GM12874 (cell line): ENCODE results near the gene OSCP1.
A peak's percentile ranks its signal among the peaks of the same experiment; 100 is the strongest.

Source experiments
- TF ChIP-seq, protein P1 (sequence below): IDR thresholded peaks from 2 replicates; pipeline ENCODE4 v1.5.1; 2011; ENCODE audit warnings: low read depth, mild to moderate bottlenecking, control low read depth, low read length, moderate library complexity; ENCODE audit not compliant: insufficient read depth

Gene OSCP1

DNA sequence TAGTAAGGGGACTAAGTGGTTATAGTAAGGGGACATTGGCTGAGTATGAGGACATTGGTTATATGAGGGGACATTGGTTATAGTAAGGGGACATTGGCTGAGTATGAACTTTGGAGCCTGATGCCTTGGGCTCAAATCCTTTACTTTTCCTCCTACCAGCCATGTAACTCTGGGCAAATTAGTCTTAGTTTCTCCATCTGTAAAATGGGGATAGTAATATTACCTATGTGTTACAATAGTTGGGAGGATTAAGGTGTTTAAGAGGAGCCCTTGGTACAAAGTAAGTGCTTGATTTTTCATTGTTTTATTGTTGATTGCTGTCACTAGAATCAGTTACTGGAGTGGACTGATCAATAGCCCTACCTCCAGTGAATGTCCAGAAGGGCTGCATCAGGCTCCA lies 2.8 kb downstream of the OSCP1 start:
- TF ChIP-seq, protein P1, sequence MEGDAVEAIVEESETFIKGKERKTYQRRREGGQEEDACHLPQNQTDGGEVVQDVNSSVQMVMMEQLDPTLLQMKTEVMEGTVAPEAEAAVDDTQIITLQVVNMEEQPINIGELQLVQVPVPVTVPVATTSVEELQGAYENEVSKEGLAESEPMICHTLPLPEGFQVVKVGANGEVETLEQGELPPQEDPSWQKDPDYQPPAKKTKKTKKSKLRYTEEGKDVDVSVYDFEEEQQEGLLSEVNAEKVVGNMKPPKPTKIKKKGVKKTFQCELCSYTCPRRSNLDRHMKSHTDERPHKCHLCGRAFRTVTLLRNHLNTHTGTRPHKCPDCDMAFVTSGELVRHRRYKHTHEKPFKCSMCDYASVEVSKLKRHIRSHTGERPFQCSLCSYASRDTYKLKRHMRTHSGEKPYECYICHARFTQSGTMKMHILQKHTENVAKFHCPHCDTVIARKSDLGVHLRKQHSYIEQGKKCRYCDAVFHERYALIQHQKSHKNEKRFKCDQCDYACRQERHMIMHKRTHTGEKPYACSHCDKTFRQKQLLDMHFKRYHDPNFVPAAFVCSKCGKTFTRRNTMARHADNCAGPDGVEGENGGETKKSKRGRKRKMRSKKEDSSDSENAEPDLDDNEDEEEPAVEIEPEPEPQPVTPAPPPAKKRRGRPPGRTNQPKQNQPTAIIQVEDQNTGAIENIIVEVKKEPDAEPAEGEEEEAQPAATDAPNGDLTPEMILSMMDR = no peak

DNA sequence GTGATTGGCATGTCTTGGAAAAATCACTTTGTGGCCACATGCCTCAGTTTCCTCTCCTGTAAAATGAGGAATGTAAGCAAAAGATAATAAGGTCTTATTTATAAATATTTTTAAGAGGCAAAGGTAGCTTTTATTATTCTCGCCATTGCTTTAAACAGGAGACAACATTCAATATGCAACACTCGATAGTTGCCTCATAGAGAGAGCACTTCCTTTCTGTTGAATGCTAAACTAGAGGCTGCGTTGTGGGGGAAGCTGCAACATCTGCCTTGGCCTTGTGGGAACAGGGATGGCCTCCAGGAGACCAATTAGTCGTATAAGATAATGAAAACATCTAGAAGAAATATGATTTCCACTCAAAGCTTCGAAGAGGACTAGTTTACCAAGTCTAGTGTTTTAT lies 3.5 kb downstream of the OSCP1 start:
- TF ChIP-seq, protein P1 = no peak

DNA sequence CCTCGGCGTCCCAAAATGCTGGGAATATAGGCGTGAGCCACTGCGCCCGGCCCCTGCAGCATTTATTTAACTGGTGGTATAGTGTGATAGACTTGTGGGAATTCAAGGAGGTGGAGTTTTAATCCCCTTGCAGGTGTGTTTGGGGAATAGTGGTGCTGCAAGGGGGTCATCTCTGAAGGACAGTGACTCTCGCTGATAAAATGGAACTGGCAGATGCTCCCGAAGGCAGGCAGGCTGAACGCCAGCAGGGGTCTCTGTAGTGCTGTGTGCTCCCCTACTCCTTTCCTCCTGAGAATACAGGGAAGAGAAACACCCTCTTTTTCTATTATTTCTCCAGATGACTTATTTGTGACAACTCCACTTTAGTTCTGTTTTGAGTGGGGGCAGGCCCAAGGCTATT lies 4.0 kb downstream of the OSCP1 start:
- TF ChIP-seq, protein P1 = peak; percentile 59

DNA sequence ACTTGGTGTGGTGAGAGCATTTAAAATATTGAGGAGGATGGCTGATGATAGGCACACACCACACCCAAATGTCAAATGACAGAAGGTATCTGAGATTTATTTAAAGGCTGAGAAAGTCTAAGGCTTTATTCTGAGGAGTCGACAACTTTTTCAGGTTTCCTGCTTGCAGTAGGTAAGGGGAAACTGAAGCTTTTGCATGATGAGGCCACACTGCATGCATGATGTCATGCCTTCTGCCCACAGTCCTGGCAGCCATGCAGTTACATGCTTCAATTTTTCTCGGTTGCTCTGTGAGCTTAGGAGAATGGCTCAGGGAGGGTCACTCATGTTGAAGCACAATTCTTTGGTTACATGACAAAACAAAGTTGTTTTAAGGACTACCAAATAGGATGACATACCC lies 7.0 kb downstream of the OSCP1 start:
- TF ChIP-seq, protein P1 = no peak

DNA sequence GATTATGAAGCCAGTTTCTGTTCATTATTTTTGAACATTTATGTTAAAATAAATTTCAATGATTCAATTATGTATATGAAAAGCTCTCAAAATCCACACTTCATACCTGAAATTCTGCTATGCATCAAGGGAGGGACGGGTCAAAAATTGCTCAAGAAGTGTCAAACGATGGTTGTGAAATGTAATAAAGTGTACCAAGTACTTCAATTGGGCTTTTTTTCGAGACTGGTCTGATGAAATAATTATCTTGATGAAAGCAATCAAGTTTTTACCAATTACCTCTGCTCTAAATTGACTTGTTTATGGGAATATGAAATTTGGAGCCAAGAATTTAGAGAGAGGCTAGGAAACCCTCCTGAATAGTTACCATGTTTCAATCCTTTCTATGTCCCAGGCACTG lies 7.9 kb downstream of the OSCP1 start:
- TF ChIP-seq, protein P1 = no peak

DNA sequence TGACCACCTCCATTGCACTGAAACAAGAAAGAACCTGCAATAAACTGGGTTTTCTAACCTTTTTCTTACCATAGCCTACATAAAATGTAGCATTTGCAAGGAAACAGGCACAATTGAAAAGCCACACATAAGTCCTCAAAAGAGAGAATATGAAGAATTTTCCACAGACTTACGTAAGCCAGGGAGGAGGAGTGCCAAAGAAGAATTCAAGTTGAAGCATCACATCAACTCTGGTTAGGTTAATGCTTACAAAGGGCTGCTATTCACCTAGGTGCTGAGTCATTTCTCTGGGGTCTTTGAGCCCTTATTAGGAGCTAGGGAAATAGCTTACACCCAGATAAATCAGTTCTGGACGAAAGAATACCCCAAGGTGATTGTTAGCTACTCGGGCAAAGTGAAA lies 9.6 kb downstream of the OSCP1 start:
- TF ChIP-seq, protein P1 = no peak

DNA sequence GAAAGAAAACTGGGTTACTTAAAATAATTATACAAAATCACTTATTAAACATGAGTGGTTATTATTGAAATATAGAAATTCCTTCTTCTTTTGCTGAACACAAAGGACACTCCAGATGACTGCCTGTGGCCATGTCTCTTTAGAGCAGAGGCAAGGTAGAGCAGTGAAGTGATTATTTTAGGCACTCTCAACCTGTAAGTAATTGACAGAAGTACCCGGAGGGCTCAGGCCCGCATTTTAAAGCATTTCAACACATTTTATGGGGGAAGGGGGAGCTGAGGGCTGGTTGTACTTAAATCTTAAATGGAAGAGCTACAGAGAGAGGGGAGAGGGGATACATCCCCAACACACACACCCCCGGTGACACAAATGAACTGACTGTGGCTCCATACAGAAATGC lies 10.2 kb downstream of the OSCP1 start:
- TF ChIP-seq, protein P1 = no peak

DNA sequence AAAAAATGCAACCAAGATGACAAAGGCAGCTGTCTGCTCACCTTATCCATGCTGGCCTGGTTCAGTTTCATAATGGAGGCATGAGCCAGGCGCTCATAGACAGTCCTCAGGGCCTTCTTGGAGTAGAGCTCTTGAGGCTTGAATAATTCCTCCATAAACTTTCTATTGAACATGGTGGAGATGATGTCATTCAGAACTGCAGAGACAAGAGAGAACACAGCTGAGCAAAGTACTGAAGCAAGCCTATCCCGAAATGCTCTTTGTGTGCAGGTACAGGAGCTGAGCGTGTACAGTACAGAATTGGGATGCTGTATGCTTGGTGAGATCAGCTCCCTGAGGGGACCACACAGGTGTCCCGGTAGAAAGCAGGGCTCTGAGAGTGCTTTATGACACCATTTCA lies 11.5 kb downstream of the OSCP1 start:
- TF ChIP-seq, protein P1 = no peak
